KBM-7 (cell line): ENCODE data around the gene SFT2D1.
"Not testable (repeated sequence)": the region's sequence is repeated elsewhere in the genome, so short reads cannot be mapped to it uniquely, and the experiment has no call there.

ENCODE experiments used
- DNase-seq: peaks from one replicate; pipeline ENCODE4 v3.0.0-alpha.2; 2015
- in situ Hi-C: fragments of 300-500 bp; cut with MboI; formaldehyde crosslinking; loops from 2 replicates; pipeline ENCODE4 v1.14.3; 2020; ENCODE audit warnings: low sequenced_read_pairs, low pct_unique_long_range_greater_than_20kb, mixed read lengths

The SFT2D1 gene

GRCh38 chr6:166342349-166343149, at the start of gene SFT2D1:
TSS of gene SFT2D1 (minus strand) at chr6:166342545. CDS start at chr6:166342481, 64 bp downstream.
- DNase-seq = peak; percentile 96
- in situ Hi-C loops = no loop called here

GRCh38 chr6:166389119-166389518, 46.8 kb upstream of the SFT2D1 start:
- no peak for DNase-seq
- in situ Hi-C loops = no loop called here

- DNase-seq = no peak
- in situ Hi-C loops = no loop called here
Measured at GRCh38 chr6:166388290-166389004, 46.1 kb upstream of the SFT2D1 start.

- in situ Hi-C loops = no loop called here
- DNase-seq = no peak
Measured at GRCh38 chr6:166387642-166388289, 45.4 kb upstream of the SFT2D1 start.

GRCh38 chr6:166387098-166387497, 44.8 kb upstream of the SFT2D1 start:
- DNase-seq, in situ Hi-C loops: not testable (repeated sequence)

- in situ Hi-C loops = no loop called here
- DNase-seq = no peak
Measured at GRCh38 chr6:166386111-166386510, 43.8 kb upstream of the SFT2D1 start.

GRCh38 chr6:166383802-166384363, 41.5 kb upstream of the SFT2D1 start:
- DNase-seq, in situ Hi-C loops: not testable (repeated sequence)

GRCh38 chr6:166382933-166383801, 40.8 kb upstream of the SFT2D1 start, which contains the start of gene MPC1:
TSS of gene MPC1 (minus strand) at chr6:166382940. CDS start at chr6:166382876, 64 bp downstream.
- in situ Hi-C loops = no loop called here

GRCh38 chr6:166382500-166382932, 40.2 kb upstream of the SFT2D1 start:
- in situ Hi-C loops = no loop called here

More at GRCh38 chr6:166382933-166383801, 40.8 kb upstream of the SFT2D1 start, which contains the start of gene MPC1:
- DNase-seq = peak; percentile 97

GRCh38 chr6:166381733-166382499, 39.6 kb upstream of the SFT2D1 start:
- peak; percentile 76 for DNase-seq
- in situ Hi-C loops = no loop called here

More at GRCh38 chr6:166382500-166382932, 40.2 kb upstream of the SFT2D1 start:
- no peak for DNase-seq

- in situ Hi-C loops = no loop called here
- DNase-seq = no peak
Measured at GRCh38 chr6:166381381-166381732, 39.0 kb upstream of the SFT2D1 start.

- DNase-seq = no peak
- in situ Hi-C loops = no loop called here
Measured at GRCh38 chr6:166379800-166380199, 37.5 kb upstream of the SFT2D1 start.

GRCh38 chr6:166379103-166379586, 36.8 kb upstream of the SFT2D1 start:
- no peak for DNase-seq
- in situ Hi-C loops = no loop called here

GRCh38 chr6:166377721-166378120, 35.4 kb upstream of the SFT2D1 start:
- in situ Hi-C loops = no loop called here
- DNase-seq = no peak

GRCh38 chr6:166375013-166375412, 32.7 kb upstream of the SFT2D1 start:
- no peak for DNase-seq
- in situ Hi-C loops = no loop called here

GRCh38 chr6:166370489-166370888, 28.1 kb upstream of the SFT2D1 start:
- DNase-seq = no peak
- in situ Hi-C loops = no loop called here

GRCh38 chr6:166369782-166370181, 27.4 kb upstream of the SFT2D1 start:
- in situ Hi-C loops = no loop called here
- no peak for DNase-seq

GRCh38 chr6:166366921-166367320, 24.6 kb upstream of the SFT2D1 start:
- in situ Hi-C loops = no loop called here
- DNase-seq = no peak
